HEK293 (cell line): ENCODE measurements around the gene KLK4.

Source experiments
- CTCF ChIA-PET: fragments of 350-600 bp; formaldehyde crosslinking; extraction: SDS; loops from one replicate; lab custom pipeline; 2021; ENCODE audit warnings: antibody characterized with exemption; lab: Yijun Ruan, JAX
- POLR2A ChIA-PET: fragments of 300-600 bp; formaldehyde crosslinking; extraction: SDS; loops from one replicate; lab custom pipeline; 2020; ENCODE audit warnings: antibody characterized with exemption, inconsistent platforms; lab: Yijun Ruan, JAX
- H3K27ac ChIP-seq: fragments of 200-500 bp; sonication (Bioruptor generic); 2 replicates; pipeline ENCODE4 v1.5.1; 2014; ENCODE audit warnings: low read depth, low read length, control low read depth, inconsistent platforms; ENCODE audit errors: extremely low read depth
- H3K36me3 ChIP-seq, 2 experiments: fragments of 200-500 bp in 1 of 2; sonication (Bioruptor generic) in 1 of 2; 1 replicate in 1 of 2; 2 replicates in 1 of 2; pipeline ENCODE4 v1.5.1; 2014 to 2017; ENCODE audit warnings: inconsistent platforms in 2 of 2, low read length in 2 of 2; ENCODE audit not compliant: control insufficient read depth in 2 of 2, insufficient read depth in 1 of 2
- H3K4me1 ChIP-seq: fragments of 200-500 bp; sonication (Bioruptor generic); 2 replicates; pipeline ENCODE4 v1.5.1; 2014; ENCODE audit warnings: mild to moderate bottlenecking, low read length, inconsistent platforms; ENCODE audit not compliant: control insufficient read depth, insufficient read depth
- H3K4me3 ChIP-seq: 2 replicates; pipeline ENCODE4 v1.5.1; 2011; ENCODE audit warnings: low read depth, mild to moderate bottlenecking, control low read depth, low read length, moderate library complexity
- H3K9me3 ChIP-seq: fragments of 200-500 bp; sonication (Bioruptor generic); 2 replicates; pipeline ENCODE4 v1.5.1; 2014; ENCODE audit warnings: low read depth, low read length, inconsistent platforms; ENCODE audit not compliant: control insufficient read depth, insufficient read depth
- KLF8 ChIP-seq: fragments of 450-650 bp; formaldehyde crosslinking; IDR thresholded peaks from 2 replicates; pipeline ENCODE4 v1.5.1; 2016; ENCODE audit warnings: missing biosample characterization, missing genetic modification characterization
- SP2 ChIP-seq: fragments of 450-650 bp; formaldehyde crosslinking; IDR thresholded peaks from 2 replicates; pipeline ENCODE4 v1.5.1; 2016; ENCODE audit warnings: missing biosample characterization, missing genetic modification characterization
- ZBTB20 ChIP-seq: fragments of 450-650 bp; formaldehyde crosslinking; IDR thresholded peaks from 2 replicates; pipeline ENCODE4 v1.5.1; 2016; ENCODE audit warnings: missing biosample characterization, missing genetic modification characterization
- ZIC2 ChIP-seq: fragments of 450-650 bp; formaldehyde crosslinking; IDR thresholded peaks from 2 replicates; pipeline ENCODE4 v1.5.1; 2016; ENCODE audit warnings: missing biosample characterization, missing genetic modification characterization
- ZNF121 ChIP-seq: fragments of 450-650 bp; formaldehyde crosslinking; IDR thresholded peaks from 2 replicates; pipeline ENCODE4 v1.5.1; 2016; ENCODE audit warnings: missing biosample characterization, missing genetic modification characterization
- ZNF132 ChIP-seq: fragments of 450-650 bp; formaldehyde crosslinking; IDR thresholded peaks from 2 replicates; pipeline ENCODE4 v1.5.1; 2017; ENCODE audit warnings: missing biosample characterization, missing genetic modification characterization, borderline replicate concordance
- ZNF133 ChIP-seq: fragments of 450-650 bp; formaldehyde crosslinking; IDR thresholded peaks from 2 replicates; pipeline ENCODE4 v1.5.1; 2016; ENCODE audit warnings: missing biosample characterization, missing genetic modification characterization
- ZNF146 ChIP-seq: fragments of 450-650 bp; formaldehyde crosslinking; IDR thresholded peaks from 2 replicates; pipeline ENCODE4 v1.5.1; 2016; ENCODE audit warnings: missing biosample characterization, missing genetic modification characterization
- ZNF19 ChIP-seq: fragments of 450-650 bp; formaldehyde crosslinking; IDR thresholded peaks from 2 replicates; pipeline ENCODE4; 2016; ENCODE audit warnings: missing biosample characterization, missing genetic modification characterization, low read depth
- ZNF391 ChIP-seq: fragments of 450-650 bp; formaldehyde crosslinking; IDR thresholded peaks from 2 replicates; pipeline ENCODE4 v1.5.1; 2016; ENCODE audit warnings: low read depth, missing biosample characterization, missing genetic modification characterization, borderline replicate concordance
- ZNF624 ChIP-seq: fragments of 450-650 bp; formaldehyde crosslinking; IDR thresholded peaks from 2 replicates; pipeline ENCODE4 v1.5.1; 2017; ENCODE audit warnings: missing biosample characterization, missing genetic modification characterization
- ZNF626 ChIP-seq: fragments of 450-650 bp; sonication (Bioruptor Pico); formaldehyde crosslinking; IDR thresholded peaks from 2 replicates; pipeline ENCODE4 v1.5.1; 2018; ENCODE audit warnings: missing biosample characterization, missing genetic modification characterization, inconsistent platforms
- ZXDB ChIP-seq: fragments of 450-650 bp; formaldehyde crosslinking; IDR thresholded peaks from 2 replicates; pipeline ENCODE4 v1.5.1; 2016; ENCODE audit warnings: missing biosample characterization, missing genetic modification characterization
- TF ChIP-seq, protein P1 (sequence below): fragments of 450-650 bp; formaldehyde crosslinking; IDR thresholded peaks from 2 replicates; pipeline ENCODE4 v1.5.1; 2016; ENCODE audit warnings: missing biosample characterization, missing genetic modification characterization
- TF ChIP-seq, protein P2 (sequence below): fragments of 450-650 bp; formaldehyde crosslinking; IDR thresholded peaks from 2 replicates; pipeline ENCODE4 v1.5.1; 2016; ENCODE audit warnings: missing biosample characterization, missing genetic modification characterization
- TF ChIP-seq, protein P3 (sequence below): fragments of 450-650 bp; formaldehyde crosslinking; IDR thresholded peaks from 2 replicates; pipeline ENCODE4 v1.5.1; 2016; ENCODE audit warnings: missing biosample characterization, missing genetic modification characterization
- TF ChIP-seq, protein P4 (sequence below): fragments of 450-650 bp; formaldehyde crosslinking; IDR thresholded peaks from 2 replicates; pipeline ENCODE4 v1.5.1; 2016; ENCODE audit warnings: missing biosample characterization, missing genetic modification characterization, borderline replicate concordance
- TF ChIP-seq, protein P5 (sequence below): fragments of 450-650 bp; formaldehyde crosslinking; IDR thresholded peaks from 2 replicates; pipeline ENCODE4 v1.5.1; 2016; ENCODE audit warnings: missing biosample characterization, missing genetic modification characterization
- TF ChIP-seq, protein P6 (sequence below): fragments of 450-650 bp; formaldehyde crosslinking; conservative IDR thresholded peaks from 2 replicates; pipeline ENCODE4 v1.5.1; 2016; ENCODE audit warnings: low read depth, missing biosample characterization, missing genetic modification characterization
- TF ChIP-seq, protein P7 (sequence below): fragments of 450-650 bp; formaldehyde crosslinking; IDR thresholded peaks from 2 replicates; pipeline ENCODE4 v1.5.0; 2017; ENCODE audit warnings: missing biosample characterization, missing genetic modification characterization, borderline replicate concordance

Gene KLK4

DNA sequence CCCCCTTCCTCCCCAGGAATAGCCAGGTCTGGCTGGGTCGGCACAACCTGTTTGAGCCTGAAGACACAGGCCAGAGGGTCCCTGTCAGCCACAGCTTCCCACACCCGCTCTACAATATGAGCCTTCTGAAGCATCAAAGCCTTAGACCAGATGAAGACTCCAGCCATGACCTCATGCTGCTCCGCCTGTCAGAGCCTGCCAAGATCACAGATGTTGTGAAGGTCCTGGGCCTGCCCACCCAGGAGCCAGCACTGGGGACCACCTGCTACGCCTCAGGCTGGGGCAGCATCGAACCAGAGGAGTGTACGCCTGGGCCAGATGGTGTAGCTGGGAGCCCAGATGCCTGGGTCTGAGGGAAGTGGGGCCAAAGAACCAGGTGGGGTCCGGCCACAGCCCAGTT lies 34.7 kb downstream of the KLK4 start:
- H3K4me3 ChIP-seq, result no peak overlapping the region
- TF ChIP-seq KLF8 (no peak), ZIC2 (tag by site-specific recombination) (no peak), ZNF19 (tag by site-specific recombination) (no peak), ZNF121 (tag by site-specific recombination) (no peak), ZBTB20 (tag by site-specific recombination) (no peak), ZNF391 (no peak), ZNF133 (tag by site-specific recombination) (no peak), ZNF624 (tag by site-specific recombination) (no peak), SP2 (tag by site-specific recombination) (no peak), ZNF132 (tag by site-specific recombination) (no peak), ZNF626 (no peak), ZNF146 (tag by site-specific recombination) (no peak), ZXDB (tag by site-specific recombination) (no peak)
- TF ChIP-seq, protein P1, sequence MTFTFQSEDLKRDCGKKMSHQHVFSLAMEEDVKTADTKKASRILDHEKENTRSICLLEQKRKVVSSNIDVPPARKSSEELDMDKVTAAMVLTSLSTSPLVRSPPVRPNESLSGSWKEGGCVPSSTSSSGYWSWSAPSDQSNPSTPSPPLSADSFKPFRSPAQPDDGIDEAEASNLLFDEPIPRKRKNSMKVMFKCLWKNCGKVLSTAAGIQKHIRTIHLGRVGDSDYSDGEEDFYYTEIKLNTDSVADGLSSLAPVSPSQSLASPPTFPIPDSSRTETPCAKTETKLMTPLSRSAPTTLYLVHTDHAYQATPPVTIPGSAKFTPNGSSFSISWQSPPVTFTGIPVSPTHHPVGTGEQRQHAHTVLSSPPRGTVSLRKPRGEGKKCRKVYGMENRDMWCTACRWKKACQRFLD (tag by site-specific recombination), result no peak
- TF ChIP-seq, protein P2, sequence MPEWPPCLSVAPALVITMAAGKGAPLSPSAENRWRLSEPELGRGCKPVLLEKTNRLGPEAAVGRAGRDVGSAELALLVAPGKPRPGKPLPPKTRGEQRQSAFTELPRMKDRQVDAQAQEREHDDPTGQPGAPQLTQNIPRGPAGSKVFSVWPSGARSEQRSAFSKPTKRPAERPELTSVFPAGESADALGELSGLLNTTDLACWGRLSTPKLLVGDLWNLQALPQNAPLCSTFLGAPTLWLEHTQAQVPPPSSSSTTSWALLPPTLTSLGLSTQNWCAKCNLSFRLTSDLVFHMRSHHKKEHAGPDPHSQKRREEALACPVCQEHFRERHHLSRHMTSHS, result no peak
- TF ChIP-seq, protein P3, sequence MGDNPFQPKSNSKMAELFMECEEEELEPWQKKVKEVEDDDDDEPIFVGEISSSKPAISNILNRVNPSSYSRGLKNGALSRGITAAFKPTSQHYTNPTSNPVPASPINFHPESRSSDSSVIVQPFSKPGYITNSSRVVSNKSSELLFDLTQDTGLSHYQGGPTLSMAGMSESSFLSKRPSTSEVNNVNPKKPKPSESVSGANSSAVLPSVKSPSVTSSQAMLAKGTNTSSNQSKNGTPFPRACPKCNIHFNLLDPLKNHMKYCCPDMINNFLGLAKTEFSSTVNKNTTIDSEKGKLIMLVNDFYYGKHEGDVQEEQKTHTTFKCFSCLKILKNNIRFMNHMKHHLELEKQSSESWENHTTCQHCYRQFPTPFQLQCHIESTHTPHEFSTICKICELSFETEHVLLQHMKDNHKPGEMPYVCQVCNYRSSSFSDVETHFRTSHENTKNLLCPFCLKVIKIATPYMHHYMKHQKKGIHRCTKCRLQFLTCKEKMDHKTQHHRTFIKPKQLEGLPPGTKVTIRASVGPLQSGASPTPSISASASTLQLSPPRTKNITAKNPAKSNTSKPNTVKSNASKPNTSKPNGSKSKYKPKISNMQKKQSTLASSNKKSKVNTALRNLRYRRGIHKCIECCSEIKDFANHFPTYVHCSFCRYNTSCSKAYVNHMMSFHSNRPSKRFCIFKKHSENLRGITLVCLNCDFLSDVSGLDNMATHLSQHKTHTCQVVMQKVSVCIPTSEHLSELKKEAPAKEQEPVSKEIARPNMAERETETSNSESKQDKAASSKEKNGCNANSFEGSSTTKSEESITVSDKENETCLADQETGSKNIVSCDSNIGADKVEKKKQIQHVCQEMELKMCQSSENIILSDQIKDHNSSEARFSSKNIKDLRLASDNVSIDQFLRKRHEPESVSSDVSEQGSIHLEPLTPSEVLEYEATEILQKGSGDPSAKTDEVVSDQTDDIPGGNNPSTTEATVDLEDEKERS, result no peak
- TF ChIP-seq, protein P4, sequence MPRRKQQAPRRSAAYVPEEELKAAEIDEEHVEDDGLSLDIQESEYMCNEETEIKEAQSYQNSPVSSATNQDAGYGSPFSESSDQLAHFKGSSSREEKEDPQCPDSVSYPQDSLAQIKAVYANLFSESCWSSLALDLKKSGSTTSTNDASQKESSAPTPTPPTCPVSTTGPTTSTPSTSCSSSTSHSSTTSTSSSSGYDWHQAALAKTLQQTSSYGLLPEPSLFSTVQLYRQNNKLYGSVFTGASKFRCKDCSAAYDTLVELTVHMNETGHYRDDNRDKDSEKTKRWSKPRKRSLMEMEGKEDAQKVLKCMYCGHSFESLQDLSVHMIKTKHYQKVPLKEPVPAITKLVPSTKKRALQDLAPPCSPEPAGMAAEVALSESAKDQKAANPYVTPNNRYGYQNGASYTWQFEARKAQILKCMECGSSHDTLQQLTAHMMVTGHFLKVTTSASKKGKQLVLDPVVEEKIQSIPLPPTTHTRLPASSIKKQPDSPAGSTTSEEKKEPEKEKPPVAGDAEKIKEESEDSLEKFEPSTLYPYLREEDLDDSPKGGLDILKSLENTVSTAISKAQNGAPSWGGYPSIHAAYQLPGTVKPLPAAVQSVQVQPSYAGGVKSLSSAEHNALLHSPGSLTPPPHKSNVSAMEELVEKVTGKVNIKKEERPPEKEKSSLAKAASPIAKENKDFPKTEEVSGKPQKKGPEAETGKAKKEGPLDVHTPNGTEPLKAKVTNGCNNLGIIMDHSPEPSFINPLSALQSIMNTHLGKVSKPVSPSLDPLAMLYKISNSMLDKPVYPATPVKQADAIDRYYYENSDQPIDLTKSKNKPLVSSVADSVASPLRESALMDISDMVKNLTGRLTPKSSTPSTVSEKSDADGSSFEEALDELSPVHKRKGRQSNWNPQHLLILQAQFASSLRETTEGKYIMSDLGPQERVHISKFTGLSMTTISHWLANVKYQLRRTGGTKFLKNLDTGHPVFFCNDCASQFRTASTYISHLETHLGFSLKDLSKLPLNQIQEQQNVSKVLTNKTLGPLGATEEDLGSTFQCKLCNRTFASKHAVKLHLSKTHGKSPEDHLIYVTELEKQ, result no peak
- TF ChIP-seq, protein P5, sequence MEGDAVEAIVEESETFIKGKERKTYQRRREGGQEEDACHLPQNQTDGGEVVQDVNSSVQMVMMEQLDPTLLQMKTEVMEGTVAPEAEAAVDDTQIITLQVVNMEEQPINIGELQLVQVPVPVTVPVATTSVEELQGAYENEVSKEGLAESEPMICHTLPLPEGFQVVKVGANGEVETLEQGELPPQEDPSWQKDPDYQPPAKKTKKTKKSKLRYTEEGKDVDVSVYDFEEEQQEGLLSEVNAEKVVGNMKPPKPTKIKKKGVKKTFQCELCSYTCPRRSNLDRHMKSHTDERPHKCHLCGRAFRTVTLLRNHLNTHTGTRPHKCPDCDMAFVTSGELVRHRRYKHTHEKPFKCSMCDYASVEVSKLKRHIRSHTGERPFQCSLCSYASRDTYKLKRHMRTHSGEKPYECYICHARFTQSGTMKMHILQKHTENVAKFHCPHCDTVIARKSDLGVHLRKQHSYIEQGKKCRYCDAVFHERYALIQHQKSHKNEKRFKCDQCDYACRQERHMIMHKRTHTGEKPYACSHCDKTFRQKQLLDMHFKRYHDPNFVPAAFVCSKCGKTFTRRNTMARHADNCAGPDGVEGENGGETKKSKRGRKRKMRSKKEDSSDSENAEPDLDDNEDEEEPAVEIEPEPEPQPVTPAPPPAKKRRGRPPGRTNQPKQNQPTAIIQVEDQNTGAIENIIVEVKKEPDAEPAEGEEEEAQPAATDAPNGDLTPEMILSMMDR (tag by site-specific recombination), result no peak
- TF ChIP-seq, protein P6, sequence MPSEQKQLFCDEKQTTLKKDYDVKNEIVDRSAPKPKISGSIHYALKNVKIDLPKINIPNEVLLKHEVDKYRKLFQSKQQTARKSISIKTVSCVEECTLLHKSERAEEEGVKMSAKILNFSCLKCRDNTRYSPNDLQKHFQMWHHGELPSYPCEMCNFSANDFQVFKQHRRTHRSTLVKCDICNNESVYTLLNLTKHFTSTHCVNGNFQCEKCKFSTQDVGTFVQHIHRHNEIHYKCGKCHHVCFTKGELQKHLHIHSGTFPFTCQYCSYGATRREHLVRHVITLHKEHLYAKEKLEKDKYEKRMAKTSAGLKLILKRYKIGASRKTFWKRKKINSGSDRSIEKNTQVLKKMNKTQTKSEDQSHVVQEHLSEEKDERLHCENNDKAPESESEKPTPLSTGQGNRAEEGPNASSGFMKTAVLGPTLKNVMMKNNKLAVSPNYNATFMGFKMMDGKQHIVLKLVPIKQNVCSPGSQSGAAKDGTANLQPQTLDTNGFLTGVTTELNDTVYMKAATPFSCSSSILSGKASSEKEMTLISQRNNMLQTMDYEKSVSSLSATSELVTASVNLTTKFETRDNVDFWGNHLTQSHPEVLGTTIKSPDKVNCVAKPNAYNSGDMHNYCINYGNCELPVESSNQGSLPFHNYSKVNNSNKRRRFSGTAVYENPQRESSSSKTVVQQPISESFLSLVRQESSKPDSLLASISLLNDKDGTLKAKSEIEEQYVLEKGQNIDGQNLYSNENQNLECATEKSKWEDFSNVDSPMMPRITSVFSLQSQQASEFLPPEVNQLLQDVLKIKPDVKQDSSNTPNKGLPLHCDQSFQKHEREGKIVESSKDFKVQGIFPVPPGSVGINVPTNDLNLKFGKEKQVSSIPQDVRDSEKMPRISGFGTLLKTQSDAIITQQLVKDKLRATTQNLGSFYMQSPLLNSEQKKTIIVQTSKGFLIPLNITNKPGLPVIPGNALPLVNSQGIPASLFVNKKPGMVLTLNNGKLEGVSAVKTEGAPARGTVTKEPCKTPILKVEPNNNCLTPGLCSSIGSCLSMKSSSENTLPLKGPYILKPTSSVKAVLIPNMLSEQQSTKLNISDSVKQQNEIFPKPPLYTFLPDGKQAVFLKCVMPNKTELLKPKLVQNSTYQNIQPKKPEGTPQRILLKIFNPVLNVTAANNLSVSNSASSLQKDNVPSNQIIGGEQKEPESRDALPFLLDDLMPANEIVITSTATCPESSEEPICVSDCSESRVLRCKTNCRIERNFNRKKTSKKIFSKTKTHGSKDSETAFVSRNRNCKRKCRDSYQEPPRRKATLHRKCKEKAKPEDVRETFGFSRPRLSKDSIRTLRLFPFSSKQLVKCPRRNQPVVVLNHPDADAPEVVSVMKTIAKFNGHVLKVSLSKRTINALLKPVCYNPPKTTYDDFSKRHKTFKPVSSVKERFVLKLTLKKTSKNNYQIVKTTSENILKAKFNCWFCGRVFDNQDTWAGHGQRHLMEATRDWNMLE (tag by site-specific recombination), result no peak
- TF ChIP-seq, protein P7, sequence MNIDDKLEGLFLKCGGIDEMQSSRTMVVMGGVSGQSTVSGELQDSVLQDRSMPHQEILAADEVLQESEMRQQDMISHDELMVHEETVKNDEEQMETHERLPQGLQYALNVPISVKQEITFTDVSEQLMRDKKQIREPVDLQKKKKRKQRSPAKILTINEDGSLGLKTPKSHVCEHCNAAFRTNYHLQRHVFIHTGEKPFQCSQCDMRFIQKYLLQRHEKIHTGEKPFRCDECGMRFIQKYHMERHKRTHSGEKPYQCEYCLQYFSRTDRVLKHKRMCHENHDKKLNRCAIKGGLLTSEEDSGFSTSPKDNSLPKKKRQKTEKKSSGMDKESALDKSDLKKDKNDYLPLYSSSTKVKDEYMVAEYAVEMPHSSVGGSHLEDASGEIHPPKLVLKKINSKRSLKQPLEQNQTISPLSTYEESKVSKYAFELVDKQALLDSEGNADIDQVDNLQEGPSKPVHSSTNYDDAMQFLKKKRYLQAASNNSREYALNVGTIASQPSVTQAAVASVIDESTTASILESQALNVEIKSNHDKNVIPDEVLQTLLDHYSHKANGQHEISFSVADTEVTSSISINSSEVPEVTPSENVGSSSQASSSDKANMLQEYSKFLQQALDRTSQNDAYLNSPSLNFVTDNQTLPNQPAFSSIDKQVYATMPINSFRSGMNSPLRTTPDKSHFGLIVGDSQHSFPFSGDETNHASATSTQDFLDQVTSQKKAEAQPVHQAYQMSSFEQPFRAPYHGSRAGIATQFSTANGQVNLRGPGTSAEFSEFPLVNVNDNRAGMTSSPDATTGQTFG, result no peak
- CTCF ChIA-PET, result interaction anchor here (0.9 kb wide), 1 partner anchor 29 kb away, joined by 5 read pairs; no protein-coding TSS in a partner anchor
- POLR2A ChIA-PET, result no interaction called here
- no peaks in the 10 kb centered on the region for H3K36me3 ChIP-seq
- H3K9me3 ChIP-seq, result no peaks in the 10 kb centered on the region
- H3K4me1 ChIP-seq, result no peaks in the 10 kb centered on the region
- no peak overlapping the region for H3K27ac ChIP-seq
